SK-MEL-5 (cell line): ENCODE measurements around the gene SUB1. TPM values are rescaled to one million over a fixed set of nuclear protein-coding genes. Genes with fewer than 3 reads are reported as not detected.

Source experiments
- DNase-seq: peaks from one replicate; pipeline ENCODE4 v3.0.0-alpha.2; 2016; ENCODE audit warnings: low read depth, low spot score
- in situ Hi-C: cut with HindIII; loops from 2 replicates; pipeline ENCODE4 v1.10.0; 2016; ENCODE audit warnings: low sequenced_read_pairs, high pct_unique_total_duplicates, low pct_unique_long_range_greater_than_20kb
- total RNA-seq: library from RNA; depleted of rRNA; stranded (reverse); fragments of >200 nt; shearing (Covaris generic); gene quantifications from 2 replicates; pipeline ENCODE4 v1.2.3, GENCODE V29; 2014

Gene SUB1
- total RNA-seq, 1 experiment from 2014 or later = 514 TPM

- in situ Hi-C loops = no loop called here
Measured at GRCh38 chr5:32589416-32589815, 4.1 kb downstream of the SUB1 start.

GRCh38 chr5:32589942-32590869 is 4.8 kb downstream of the SUB1 start:
- DNase-seq = peak; percentile 81
- in situ Hi-C loops = no loop called here

More at GRCh38 chr5:32589416-32589815, 4.1 kb downstream of the SUB1 start:
- DNase-seq = no peak

GRCh38 chr5:32595118-32595517 is 9.8 kb downstream of the SUB1 start:
- DNase-seq = no peak
- in situ Hi-C loops = no loop called here

- in situ Hi-C loops = no loop called here
- no peak for DNase-seq
Measured at GRCh38 chr5:32597041-32597629, 11.8 kb downstream of the SUB1 start.

GRCh38 chr5:32598260-32598937 is 13.0 kb downstream of the SUB1 start:
- no peak for DNase-seq
- in situ Hi-C loops = no loop called here

GRCh38 chr5:32598997-32599549 is 13.7 kb downstream of the SUB1 start:
- in situ Hi-C loops = no loop called here
- DNase-seq = no peak

GRCh38 chr5:32600054-32600622 is 14.8 kb downstream of the SUB1 start:
- in situ Hi-C loops = no loop called here
- DNase-seq = no peak

- in situ Hi-C loops = no loop called here
Measured at GRCh38 chr5:32601623-32602295, 16.4 kb downstream of the SUB1 start.

GRCh38 chr5:32602906-32603305 is 17.5 kb downstream of the SUB1 start:
- in situ Hi-C loops = no loop called here
- no peak for DNase-seq

More at GRCh38 chr5:32601623-32602295, 16.4 kb downstream of the SUB1 start:
- DNase-seq = no peak

- no peak for DNase-seq
- in situ Hi-C loops = no loop called here
Measured at GRCh38 chr5:32604800-32605765, 19.7 kb downstream of the SUB1 start.

- in situ Hi-C loops = no loop called here
Measured at GRCh38 chr5:32605766-32606152, 20.4 kb downstream of the SUB1 start.

GRCh38 chr5:32612134-32612888 is 27.0 kb downstream of the SUB1 start:
- DNase-seq = no peak

More at GRCh38 chr5:32605766-32606152, 20.4 kb downstream of the SUB1 start:
- no peak for DNase-seq

GRCh38 chr5:32613050-32613672 is 27.8 kb downstream of the SUB1 start:
- in situ Hi-C loops = no loop called here
- DNase-seq = peak; percentile 92

More at GRCh38 chr5:32612134-32612888, 27.0 kb downstream of the SUB1 start:
- in situ Hi-C loops = no loop called here

- no peak for DNase-seq
- in situ Hi-C loops = no loop called here
Measured at GRCh38 chr5:32615236-32615635, 29.9 kb downstream of the SUB1 start.

- in situ Hi-C loops = no loop called here
- DNase-seq = no peak
Measured at GRCh38 chr5:32618962-32619361, 33.6 kb downstream of the SUB1 start.
